ENCODE data around the gene CELF4.

Gene CELF4

GRCh38 chr18:37546651-37547050, 18.9 kb downstream of the CELF4 start:
- no peak for DNase-seq (ENCODE audit: low read depth in 2 of 2)

GRCh38 chr18:37546272-37546537, 19.4 kb downstream of the CELF4 start:
- DNase-seq (ENCODE audit: low read depth in 2 of 2), result no peak

GRCh38 chr18:37545461-37546271, 19.9 kb downstream of the CELF4 start:
- DNase-seq (ENCODE audit: low read depth in 2 of 2), result no peak

- DNase-seq (ENCODE audit: low read depth in 2 of 2), result no peak
Measured at GRCh38 chr18:37544713-37545112, 20.9 kb downstream of the CELF4 start.

- DNase-seq (ENCODE audit: low read depth in 2 of 2), result no peak
Measured at GRCh38 chr18:37544217-37544616, 21.4 kb downstream of the CELF4 start.

GRCh38 chr18:37543321-37543720, 22.3 kb downstream of the CELF4 start:
- DNase-seq (ENCODE audit: low read depth in 2 of 2), result no peak

GRCh38 chr18:37541517-37541916, 24.1 kb downstream of the CELF4 start:
- DNase-seq (ENCODE audit: low read depth in 2 of 2), result no peak

- DNase-seq (ENCODE audit: low read depth in 2 of 2), result no peak
Measured at GRCh38 chr18:37540424-37541138, 25.0 kb downstream of the CELF4 start.

- DNase-seq (ENCODE audit: low read depth in 2 of 2), result no peak
Measured at GRCh38 chr18:37539236-37539635, 26.4 kb downstream of the CELF4 start.

- DNase-seq (ENCODE audit: low read depth in 2 of 2), result no peak
Measured at GRCh38 chr18:37538526-37539205, 26.9 kb downstream of the CELF4 start.

- no peak for DNase-seq (ENCODE audit: low read depth in 2 of 2)
Measured at GRCh38 chr18:37537868-37538525, 27.6 kb downstream of the CELF4 start.

- no peak for DNase-seq (ENCODE audit: low read depth in 2 of 2)
Measured at GRCh38 chr18:37536656-37537055, 28.9 kb downstream of the CELF4 start.

- DNase-seq (ENCODE audit: low read depth in 2 of 2), result no peak
Measured at GRCh38 chr18:37535968-37536367, 29.6 kb downstream of the CELF4 start.

GRCh38 chr18:37534627-37535026, 31.0 kb downstream of the CELF4 start:
- no peak for DNase-seq (ENCODE audit: low read depth in 2 of 2)

- DNase-seq (ENCODE audit: low read depth in 2 of 2), result no peak
Measured at GRCh38 chr18:37533647-37534584, 31.7 kb downstream of the CELF4 start.

- no peak for DNase-seq (ENCODE audit: low read depth in 2 of 2)
Measured at GRCh38 chr18:37532917-37533316, 32.7 kb downstream of the CELF4 start.

- DNase-seq (ENCODE audit: low read depth in 2 of 2), result no peak
Measured at GRCh38 chr18:37529863-37530262, 35.7 kb downstream of the CELF4 start.

- no peak for DNase-seq (ENCODE audit: low read depth in 2 of 2)
Measured at GRCh38 chr18:37529296-37529695, 36.3 kb downstream of the CELF4 start.

- no peak for DNase-seq (ENCODE audit: low read depth in 2 of 2)
Measured at GRCh38 chr18:37527395-37527794, 38.2 kb downstream of the CELF4 start.

GRCh38 chr18:37525262-37525585, 40.4 kb downstream of the CELF4 start:
- DNase-seq (ENCODE audit: low read depth in 2 of 2), result no peak

GRCh38 chr18:37524498-37525261, 40.9 kb downstream of the CELF4 start:
- no peak for DNase-seq (ENCODE audit: low read depth in 2 of 2)
